ENCODE results near the gene DIP2B. TPM values are rescaled to one million over a fixed set of nuclear protein-coding genes. Genes with fewer than 3 reads are reported as not detected.
"Not testable (repeated sequence)": the region's sequence is repeated elsewhere in the genome, so short reads cannot be mapped to it uniquely, and the experiment has no call there.

Gene DIP2B
- total RNA-seq, 1 donor from 2014 or later = 28.6 TPM

DNA sequence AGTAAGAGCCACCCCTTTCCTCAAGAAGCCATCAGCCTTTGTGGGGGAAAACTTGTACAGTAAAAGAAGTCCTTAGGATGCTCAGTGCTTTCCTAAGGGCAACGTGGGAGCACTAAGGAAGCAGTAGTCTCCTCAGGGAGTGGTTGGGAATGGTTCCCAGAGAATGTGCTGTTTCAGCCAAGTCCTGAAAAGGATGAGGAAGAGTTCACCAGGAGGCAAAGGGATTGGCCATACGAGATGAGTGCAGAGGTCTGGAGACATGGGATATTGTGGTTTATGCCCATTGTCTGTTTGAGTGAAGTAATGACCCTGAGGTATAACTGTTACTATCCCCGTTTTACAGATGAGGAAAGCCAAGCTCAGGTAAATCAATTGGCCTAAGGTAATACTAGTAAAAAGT, 173.1 kb downstream of the DIP2B start:
- Histone ChIP-seq H3K27me3 (no peaks in the 10 kb centered on the region), H3K4me3 (no peak overlapping the region), H3K9me3 (no peaks in the 10 kb centered on the region), H3K27ac (no peak overlapping the region), H3K36me3 (peaks cover 73% of the 10 kb centered on the region), H3K4me1 (no peaks in the 10 kb centered on the region)
- intact Hi-C loops (cut with DNase I) = no loop called here
- ATAC-seq = no peak
- DNase-seq = no peak
- TF ChIP-seq, protein P1, sequence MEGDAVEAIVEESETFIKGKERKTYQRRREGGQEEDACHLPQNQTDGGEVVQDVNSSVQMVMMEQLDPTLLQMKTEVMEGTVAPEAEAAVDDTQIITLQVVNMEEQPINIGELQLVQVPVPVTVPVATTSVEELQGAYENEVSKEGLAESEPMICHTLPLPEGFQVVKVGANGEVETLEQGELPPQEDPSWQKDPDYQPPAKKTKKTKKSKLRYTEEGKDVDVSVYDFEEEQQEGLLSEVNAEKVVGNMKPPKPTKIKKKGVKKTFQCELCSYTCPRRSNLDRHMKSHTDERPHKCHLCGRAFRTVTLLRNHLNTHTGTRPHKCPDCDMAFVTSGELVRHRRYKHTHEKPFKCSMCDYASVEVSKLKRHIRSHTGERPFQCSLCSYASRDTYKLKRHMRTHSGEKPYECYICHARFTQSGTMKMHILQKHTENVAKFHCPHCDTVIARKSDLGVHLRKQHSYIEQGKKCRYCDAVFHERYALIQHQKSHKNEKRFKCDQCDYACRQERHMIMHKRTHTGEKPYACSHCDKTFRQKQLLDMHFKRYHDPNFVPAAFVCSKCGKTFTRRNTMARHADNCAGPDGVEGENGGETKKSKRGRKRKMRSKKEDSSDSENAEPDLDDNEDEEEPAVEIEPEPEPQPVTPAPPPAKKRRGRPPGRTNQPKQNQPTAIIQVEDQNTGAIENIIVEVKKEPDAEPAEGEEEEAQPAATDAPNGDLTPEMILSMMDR (IDR thresholded peaks at IDR 0.05) = no peak

DNA sequence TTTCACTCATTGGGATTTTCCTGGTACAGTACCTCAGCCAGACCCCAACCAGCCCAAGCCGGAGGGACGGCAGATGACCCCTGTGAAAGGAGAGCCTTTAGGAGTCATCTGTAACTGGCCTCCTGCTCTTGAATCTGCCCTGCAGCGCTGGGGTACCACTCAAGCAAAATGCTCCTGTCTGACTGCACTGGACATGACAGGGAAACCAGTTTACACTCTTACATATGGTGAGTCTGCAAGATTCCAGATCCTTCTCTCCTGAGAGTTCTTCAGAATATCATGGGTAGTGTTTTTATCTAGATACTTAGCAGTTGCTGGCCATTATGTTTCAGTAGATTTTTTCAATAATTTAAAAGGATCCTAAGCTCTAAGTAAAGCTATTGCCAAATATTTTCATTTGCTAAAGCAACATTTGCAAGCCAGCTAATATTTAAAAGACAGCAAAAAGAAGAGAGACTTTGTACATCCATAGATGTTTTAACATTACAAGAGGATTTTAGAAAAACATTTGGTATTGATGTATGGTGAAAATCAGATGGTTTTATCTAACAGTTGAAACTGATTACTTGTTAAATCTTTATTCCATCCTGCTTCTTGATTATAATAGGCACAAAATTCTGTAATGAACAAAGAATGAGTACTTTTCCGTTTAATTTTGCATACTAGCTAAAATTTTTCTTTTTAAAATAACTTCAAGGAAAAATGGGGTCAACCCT, 174.0 kb downstream of the DIP2B start:
- intact Hi-C loops (cut with DNase I) = no loop called here
- DNase-seq = no peak
- ATAC-seq = no peak
- no peaks in the 10 kb centered on the region for H3K9me3 ChIP-seq
- H3K4me1 ChIP-seq = no peaks in the 10 kb centered on the region
- no peak overlapping the region for H3K4me3 ChIP-seq
- H3K27ac ChIP-seq = no peak overlapping the region
- H3K36me3 ChIP-seq = peaks cover 83% of the 10 kb centered on the region
- no peaks in the 10 kb centered on the region for H3K27me3 ChIP-seq
- TF ChIP-seq, protein P1 (IDR thresholded peaks at IDR 0.05) = no peak

DNA sequence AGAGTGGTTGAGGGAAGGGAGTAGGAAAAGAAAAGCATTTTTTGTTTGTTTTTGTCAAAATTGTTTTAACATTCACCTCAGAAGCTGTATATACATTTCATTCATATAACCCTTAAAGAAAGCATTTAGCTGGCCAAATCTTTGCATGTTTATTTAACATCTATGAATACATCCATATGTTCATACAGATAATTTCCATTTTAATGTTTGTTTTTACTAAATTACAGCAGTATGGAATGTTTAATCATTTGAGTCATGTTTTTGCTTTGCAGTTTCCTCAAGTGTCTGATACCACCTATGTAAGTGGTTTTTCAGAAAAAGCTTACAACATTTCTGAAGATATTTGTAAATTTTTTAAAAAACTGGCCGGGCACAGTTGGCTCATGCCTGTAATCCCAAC, 174.8 kb downstream of the DIP2B start:
- Histone ChIP-seq H3K27ac (no peak overlapping the region), H3K4me3 (no peak overlapping the region), H3K9me3 (no peaks in the 10 kb centered on the region), H3K27me3 (no peaks in the 10 kb centered on the region), H3K36me3 (peaks cover 87% of the 10 kb centered on the region), H3K4me1 (no peaks in the 10 kb centered on the region)
- DNase-seq = no peak
- intact Hi-C loops (cut with DNase I) = no loop called here
- TF ChIP-seq, protein P1 (IDR thresholded peaks at IDR 0.05) = no peak
- no peak for ATAC-seq

DNA sequence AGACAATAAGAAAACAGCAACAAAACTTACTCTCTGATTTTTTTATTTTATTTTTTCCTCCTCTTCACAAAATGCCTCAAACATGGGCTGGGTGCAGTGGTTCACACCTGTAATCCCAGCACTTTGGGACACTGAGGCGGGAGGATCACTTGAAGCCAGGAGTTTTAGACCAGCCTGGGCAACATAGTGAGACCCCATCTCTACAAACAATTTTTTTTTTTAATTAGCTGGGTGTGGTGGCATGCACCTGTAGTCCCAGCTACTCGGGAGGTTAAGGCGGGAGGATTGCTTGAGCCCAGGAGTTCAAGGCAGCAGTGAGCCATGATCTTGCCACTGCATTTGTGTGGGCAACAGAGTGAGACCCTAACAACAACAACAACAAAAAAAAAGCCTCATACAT, 176.3 kb downstream of the DIP2B start:
- H3K4me3 ChIP-seq; H3K4me1 ChIP-seq; H3K27ac ChIP-seq; DNase-seq; ATAC-seq; intact Hi-C loops (cut with DNase I); H3K9me3 ChIP-seq; H3K27me3 ChIP-seq: not testable (repeated sequence)
- H3K36me3 ChIP-seq = peaks cover 79% of the 10 kb centered on the region

DNA sequence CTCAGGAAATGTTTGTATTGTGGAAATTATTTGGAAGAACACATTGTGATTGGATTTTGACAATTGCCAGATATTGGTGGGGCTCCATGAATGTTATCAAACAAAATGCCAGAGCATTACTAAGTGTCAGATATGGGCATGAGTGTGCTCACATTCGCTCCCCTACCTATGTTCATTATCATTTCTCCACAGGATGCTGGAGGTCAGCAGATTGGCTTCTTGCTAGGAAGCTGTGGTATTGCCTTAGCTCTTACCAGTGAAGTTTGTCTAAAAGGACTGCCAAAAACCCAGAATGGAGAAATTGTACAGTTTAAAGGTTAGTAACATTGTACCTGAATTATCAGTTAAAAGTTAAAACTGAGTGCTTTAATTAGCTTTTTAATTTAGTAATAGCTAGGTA, 180.9 kb downstream of the DIP2B start:
- H3K9me3 ChIP-seq = no peaks in the 10 kb centered on the region
- intact Hi-C loops (cut with DNase I) = no loop called here
- H3K36me3 ChIP-seq = peaks cover 84% of the 10 kb centered on the region
- no peak overlapping the region for H3K27ac ChIP-seq
- no peaks in the 10 kb centered on the region for H3K4me1 ChIP-seq
- no peak overlapping the region for H3K4me3 ChIP-seq
- no peak for ATAC-seq
- no peak for DNase-seq
- no peaks in the 10 kb centered on the region for H3K27me3 ChIP-seq
- TF ChIP-seq, protein P1 (IDR thresholded peaks at IDR 0.05) = no peak

DNA sequence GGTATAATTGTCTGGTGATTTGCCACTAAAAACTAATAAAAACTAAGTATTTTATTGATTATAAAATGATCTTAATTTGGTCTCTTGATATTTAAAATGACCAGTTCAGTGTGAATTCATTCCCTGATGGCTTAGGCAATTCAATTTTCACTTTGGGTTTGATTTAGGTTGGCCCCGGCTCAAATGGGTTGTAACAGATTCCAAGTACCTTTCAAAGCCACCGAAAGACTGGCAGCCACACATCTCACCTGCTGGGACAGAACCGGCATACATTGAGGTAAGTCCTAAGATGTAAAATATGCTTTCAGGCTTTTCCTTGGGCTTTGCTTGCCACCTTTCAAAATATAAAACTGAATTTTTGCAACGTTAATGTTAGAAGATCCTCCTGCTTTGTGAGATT, 181.6 kb downstream of the DIP2B start:
- H3K27me3 ChIP-seq = no peaks in the 10 kb centered on the region
- H3K36me3 ChIP-seq = peaks cover 84% of the 10 kb centered on the region
- intact Hi-C loops (cut with DNase I) = no loop called here
- no peaks in the 10 kb centered on the region for H3K4me1 ChIP-seq
- ATAC-seq (no peak), DNase-seq (no peak)
- no peaks in the 10 kb centered on the region for H3K9me3 ChIP-seq
- no peak overlapping the region for H3K27ac ChIP-seq
- no peak overlapping the region for H3K4me3 ChIP-seq
- TF ChIP-seq, protein P1 (IDR thresholded peaks at IDR 0.05) = no peak
